ENCODE data around the gene DCUN1D5.
"Not testable (repeated sequence)": the region's sequence is repeated elsewhere in the genome, so short reads cannot be mapped to it uniquely, and the experiment has no call there.

Gene DCUN1D5

DNA sequence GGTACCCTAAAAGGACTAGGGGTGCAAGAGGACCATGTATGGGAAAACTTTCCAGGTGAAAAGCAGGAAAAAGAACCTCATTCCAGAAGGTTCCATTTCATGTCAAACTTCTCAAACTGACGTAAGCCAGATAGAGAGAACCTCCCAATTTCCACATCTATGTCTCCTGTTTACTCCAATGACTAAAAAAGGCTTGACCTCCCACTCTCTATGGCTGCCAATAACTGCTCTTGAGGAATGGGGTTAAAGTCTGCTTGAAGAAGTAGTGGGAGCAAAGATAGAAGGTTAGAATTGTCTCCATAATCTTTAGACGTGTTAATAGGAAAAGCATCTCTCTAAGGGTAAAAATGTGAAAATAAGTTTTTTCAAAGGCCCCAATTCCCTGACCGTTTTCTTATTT lies 38.0 kb downstream of the DCUN1D5 start:
- DNase-seq: no peak

DNA sequence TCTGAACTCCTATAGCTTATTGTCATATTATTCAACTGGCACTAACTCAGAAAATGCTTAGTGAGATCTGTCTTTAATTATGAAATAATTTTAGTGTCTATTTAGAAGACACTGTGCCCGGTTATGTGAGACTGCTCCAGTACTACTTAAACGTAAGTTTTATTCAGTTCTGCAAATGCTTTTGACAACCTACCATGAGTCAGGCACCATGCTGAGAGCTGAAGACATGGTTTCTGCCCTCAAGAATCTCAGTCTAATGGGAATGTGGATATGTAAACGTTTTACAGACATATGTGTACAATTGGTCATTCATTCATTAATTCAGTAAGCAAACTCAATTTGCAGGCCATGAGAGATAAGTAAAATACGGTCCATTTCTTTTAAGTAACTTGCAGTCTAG lies 40.0 kb downstream of the DCUN1D5 start:
- DNase-seq: no peak

DNA sequence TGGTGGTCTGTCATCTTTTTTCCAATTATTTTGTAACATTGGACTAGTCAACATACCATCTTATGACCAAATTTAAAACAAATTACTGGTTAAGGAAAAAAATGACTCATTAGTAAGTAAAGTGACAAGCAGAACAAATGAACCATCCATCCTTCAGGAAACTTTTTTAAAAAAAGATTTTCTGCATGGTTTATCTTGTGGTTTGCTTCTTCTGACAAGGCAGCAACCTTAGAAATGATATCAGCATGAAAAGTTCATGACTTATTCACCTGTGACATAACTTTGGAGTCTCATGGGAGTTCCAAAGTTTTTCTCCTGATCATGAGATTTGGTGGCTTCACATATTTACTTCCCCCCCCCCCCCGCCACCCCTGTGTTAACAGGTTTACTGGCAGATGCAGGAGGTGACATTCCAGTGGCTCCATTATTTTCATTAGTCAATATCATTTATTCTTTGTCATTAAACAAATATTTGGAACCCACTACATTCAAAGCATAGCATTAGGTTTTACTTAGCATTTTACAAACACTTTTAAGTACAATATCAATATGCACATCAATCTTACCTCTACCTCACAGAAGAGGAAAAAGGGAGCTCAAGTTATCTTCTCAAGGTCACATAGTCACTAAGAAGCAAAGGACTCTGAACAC lies 40.7 kb downstream of the DCUN1D5 start:
- DNase-seq: no peak

DNA sequence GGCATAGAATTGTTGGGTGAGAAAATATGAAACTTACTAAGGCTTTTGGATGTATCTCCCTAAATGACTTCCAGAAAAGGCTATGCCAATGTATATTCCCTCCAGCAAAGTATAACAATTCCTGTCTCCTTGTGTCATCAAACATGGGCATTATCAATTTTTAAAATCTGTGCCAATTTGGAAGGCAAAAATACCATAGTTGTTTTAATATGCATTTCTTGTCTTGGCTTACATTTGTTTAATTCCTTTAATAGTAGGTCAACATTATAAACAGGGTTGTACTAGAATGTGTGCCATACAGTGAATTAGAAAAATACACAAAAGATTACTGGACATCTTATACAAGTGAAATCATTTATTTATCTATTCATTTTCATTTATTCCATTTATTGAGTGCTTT lies 41.6 kb downstream of the DCUN1D5 start:
- no peak for DNase-seq

DNA sequence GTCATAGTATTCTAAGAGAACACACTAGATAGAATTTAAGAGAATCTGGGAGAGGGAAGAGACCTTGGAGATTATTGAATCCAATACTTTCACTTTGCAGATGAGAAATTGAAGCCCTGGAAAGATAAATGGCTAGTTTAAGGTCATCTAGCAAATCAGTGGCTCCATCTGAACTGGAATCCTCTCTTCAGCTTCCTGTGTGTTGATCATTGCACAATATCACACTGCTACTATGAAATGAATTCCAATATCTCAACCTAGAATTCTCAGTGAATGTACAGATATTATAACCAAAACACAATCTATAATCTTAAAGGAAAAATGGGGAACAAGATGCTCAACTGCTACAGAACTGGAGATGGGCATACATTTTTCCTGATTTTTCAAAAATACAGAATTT lies 44.1 kb downstream of the DCUN1D5 start:
- DNase-seq: no peak

DNA sequence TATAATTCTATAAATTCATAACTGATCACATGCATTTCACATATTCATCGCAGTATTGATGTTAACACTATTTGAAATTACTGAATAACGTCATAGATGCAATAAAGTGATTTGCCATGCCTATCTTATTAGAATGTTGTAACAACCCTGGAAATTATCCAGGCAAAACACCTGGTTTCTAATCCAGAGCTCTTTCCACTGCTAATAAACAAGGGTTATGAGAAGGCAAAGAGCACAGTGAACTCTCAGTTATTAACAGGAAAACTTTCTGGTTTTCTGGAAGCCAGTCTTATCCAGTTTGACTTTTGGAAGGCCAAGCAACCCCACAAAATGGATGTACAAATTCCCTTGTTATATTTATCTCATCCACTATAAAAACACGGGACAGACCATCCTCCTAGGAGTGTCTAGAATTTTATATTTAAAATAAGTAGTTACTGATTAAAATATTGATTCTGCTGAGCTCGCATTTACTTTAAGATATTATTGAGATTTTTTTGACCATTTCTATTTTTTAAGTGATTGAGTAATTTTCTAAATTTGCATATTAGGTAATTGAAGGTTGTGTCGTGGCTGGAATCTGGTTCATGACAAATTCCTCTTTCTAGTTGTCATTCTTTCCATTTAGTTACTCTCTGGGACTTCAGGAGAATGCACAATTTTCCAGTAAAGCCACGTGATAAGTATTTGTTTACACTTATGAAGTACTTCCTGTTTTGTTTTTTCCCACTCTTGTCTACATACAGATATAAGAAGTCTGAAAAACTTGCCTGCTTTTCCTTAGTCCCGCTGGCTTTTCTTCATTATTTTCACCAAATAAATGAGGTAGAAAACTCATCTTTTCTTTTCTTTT lies 47.9 kb downstream of the DCUN1D5 start:
- DNase-seq: no peak

DNA sequence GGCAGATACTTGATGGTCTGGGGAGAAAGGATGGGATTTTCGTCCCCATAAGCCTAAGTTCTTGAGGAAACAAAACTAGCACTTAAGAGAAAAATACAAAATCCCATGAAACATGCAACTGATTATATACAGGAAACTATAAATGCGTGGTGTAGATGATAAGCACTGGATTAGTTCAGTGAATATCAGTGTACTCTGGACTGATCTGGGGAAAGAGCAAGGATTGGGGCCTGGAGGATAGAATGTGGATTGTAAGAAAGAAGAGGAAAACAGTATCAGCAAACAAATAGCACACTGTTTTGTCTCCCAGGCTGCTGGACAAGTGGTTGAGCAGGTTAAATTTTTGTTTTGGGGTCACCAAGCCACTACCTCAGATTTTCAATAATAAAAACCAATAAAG lies 49.8 kb downstream of the DCUN1D5 start:
- DNase-seq: no peak

DNA sequence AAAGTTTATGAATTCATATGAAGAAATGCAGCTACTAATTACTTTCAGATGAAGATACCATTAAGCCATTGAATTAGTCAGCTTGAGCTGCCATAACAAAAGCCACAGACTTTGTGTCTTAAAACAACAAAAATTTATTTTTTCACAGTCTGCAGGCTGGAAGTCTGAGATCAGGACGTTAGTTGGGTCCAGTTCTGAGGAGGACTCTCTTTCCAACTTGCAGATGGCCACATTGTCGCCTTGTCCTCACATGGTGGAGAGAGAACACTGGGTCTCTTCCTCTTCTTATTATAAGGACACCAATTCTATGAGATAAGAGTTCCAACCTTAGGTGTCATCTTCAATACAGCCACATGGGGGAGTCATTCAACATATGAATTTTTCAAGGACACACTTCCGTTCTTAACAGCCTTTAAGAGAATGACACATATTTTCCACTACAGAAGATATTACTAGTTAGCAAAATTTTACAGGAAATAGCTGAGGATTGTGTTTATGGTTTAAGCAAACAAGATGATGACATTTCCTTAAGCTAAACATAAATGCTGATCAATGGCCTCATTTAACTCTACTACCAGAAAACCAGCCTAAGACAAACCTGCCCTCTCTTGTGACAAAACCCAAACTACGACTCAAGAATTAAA lies 56.0 kb downstream of the DCUN1D5 start:
- DNase-seq: peak; percentile 58 to 81

DNA sequence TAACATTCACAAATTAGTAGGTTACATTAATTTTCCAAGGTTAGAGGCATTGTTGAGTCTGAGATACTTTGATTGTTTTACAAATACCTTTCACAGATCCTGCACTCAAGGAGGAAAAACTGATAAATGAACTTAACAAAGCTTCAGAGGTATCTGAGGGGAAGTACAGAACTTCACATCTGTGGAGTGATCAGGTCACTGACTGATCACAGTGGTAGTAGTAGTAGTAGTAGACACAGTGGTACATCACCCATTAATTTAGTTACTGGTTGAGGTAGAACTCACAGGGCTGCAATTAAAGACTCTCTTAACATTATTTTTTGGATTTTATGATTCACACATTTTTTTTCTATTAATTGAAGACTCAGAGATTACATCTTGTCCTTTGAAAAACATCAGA lies 56.7 kb downstream of the DCUN1D5 start:
- DNase-seq: no peak

DNA sequence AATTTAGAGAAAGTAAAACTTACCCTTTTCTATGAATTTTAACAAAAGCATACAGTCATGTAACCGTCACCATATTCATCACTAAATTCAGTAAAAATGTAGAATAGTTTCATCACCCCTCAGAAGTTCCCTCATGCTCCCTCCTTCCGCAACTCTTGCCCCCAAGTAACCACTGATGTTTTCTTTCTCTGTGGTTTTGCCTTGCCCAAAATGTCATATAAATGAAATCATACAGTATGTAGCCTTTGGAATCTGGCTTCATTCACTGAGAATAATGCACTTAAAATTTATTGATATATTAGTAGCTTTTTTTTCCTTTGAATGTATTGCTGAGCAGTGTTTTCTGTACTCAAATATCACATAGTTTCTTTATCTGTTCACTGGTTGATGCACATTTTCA lies 60.1 kb downstream of the DCUN1D5 start:
- DNase-seq: no peak

DNA sequence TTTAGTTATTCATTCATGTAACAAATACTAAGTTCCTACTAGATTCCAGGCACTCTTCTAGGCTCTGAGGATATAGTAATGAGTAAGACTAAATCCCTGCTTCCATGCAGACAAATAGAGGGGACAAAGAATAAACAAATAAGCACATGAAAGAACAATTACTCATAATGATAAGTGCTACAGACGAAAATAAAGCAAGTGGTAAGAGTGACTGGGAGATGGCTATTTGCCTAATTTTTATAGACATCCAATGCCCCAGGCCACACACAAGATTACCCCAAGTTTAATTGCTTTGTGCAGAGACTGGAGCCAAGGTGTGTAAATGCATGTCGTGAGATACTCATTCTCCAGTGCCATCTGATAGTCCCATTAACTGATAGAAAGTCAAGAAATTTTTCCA lies 62.6 kb downstream of the DCUN1D5 start:
- DNase-seq: no peak

DNA sequence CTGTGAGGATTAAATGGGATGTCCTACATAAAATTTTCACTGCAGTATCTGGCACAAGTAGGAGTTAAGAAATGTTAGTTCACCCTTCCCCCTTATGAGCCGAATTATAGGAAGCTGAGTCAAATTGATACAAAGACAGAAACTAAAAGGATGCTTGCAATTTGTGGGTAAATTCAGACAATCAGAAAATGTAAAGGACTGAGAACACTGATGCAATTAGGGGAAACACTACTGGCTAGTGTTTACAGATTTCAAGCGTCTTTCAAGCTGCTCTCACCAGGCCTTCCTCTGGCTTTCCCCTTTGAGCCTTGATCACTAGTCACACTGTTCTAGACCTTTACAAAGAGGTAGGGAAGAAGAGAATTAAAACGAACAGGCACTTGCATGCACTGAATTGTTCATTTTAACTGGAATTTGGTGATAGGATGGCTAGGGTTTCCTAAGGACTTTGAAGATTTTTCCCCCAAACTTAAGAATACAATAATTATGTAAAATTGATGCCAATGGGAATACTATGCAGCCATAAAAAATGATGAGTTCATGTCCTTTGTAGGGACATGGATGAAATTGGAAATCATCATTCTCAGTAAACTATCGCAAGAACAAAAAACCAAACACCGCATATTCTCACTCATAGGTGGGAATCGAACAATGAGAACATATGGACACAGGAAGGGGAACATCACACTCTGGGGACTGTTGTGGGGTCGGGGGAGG lies 63.5 kb downstream of the DCUN1D5 start:
- DNase-seq: not testable (repeated sequence)

DNA sequence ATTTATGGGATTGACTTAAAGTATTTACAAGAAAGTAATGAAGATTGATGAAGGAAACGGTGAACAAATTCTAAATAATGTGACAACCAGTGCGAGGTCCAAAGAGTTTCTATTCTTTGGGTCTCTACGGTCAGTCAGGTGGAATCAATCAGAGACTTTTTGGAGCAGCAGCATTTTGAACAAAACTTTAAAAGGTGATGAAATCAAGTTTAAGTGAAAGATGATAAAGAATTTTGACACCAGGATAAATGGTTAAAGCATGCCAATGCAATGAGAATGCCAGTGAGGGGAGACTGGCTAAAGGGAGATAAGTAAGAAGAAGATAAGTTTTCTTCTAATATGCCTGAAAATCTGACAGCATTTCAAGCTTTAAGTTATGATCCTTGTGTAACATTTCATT lies 67.9 kb downstream of the DCUN1D5 start:
- DNase-seq: no peak

DNA sequence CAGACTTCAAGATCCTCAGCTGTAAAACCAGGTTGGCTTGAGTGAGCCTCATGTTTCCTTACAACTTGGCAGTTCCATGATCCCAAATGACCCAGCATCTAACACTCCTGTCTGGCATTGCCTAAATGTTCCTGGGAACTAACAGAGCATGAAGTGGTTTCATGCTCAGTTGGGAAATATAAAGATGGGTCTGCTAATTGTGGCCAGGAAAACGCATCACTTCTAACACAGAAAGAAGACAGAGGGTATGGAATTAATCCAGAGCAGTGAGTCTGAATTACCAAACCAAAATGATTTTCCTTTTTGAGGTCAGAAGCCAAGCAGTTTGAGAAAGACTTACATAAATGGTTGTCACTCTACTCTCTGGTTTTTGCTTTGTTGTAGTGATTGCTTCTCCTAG lies 75.9 kb downstream of the DCUN1D5 start:
- DNase-seq: no peak

DNA sequence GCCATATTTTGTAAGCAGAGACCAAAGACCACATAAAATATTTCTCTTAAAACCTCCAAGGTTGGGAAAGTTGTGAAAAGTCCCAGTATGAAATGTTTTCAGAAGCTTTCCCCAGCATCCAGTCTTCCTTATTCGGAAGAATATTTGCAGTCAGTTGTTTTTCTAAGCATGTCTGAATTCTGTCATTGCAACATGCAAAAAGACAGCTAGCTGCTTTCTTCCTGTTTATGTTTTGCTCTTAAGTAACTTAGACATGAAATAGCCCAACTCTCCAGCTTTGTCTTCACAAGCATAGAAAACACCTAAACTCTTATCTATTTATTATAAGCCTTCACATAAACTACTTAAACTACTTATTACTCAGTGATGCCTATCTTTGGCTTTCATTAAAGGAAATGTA lies 78.5 kb downstream of the DCUN1D5 start:
- no peak for DNase-seq
